Osteoblast (primary cell): Measurements from ENCODE around the gene PDLIM7. TPM values are rescaled to one million over a fixed set of nuclear protein-coding genes. Genes with fewer than 3 reads are reported as not detected.

Experiments used
- DNase-seq: peaks from one replicate; pipeline ENCODE4 v3.0.0; 2011; ENCODE audit warnings: low spot score, mixed read lengths; ENCODE audit not compliant: insufficient read length; ENCODE audit errors: missing footprints
- H2AFZ ChIP-seq: 2 replicates; pipeline ENCODE4 v1.6.0; 2011; ENCODE audit warnings: mild to moderate bottlenecking, low read length
- H3K27ac ChIP-seq: 2 replicates; pipeline ENCODE4 v1.5.1; 2011; ENCODE audit warnings: mild to moderate bottlenecking, low read depth, low read length, moderate library complexity
- H3K27me3 ChIP-seq: 2 replicates; pipeline ENCODE4 v1.6.0; 2012; ENCODE audit warnings: mild to moderate bottlenecking, control low read depth, inconsistent platforms, low read length, moderate library complexity; ENCODE audit not compliant: insufficient read depth
- H3K36me3 ChIP-seq: 2 replicates; pipeline ENCODE4 v1.5.1; 2011; ENCODE audit warnings: mild to moderate bottlenecking, low read length, control low read depth, moderate library complexity; ENCODE audit not compliant: insufficient read depth
- H3K4me1 ChIP-seq: 2 replicates; pipeline ENCODE4 v1.5.1; 2011; ENCODE audit warnings: mild to moderate bottlenecking, low read length, control low read depth, moderate library complexity; ENCODE audit not compliant: insufficient read depth
- H3K4me2 ChIP-seq: 2 replicates; pipeline ENCODE4 v1.6.0; 2011; ENCODE audit warnings: mild to moderate bottlenecking, low read length; ENCODE audit not compliant: insufficient read depth
- H3K4me3 ChIP-seq: fragments of 200-600 bp; sonication (generic); 3 replicates; pipeline ENCODE4 v1.5.1; 2012; ENCODE audit warnings: mild to moderate bottlenecking, low read length, inconsistent platforms; ENCODE audit not compliant: insufficient read depth
- H3K79me2 ChIP-seq: 2 replicates; pipeline ENCODE4 v1.6.0; 2012; ENCODE audit warnings: mild to moderate bottlenecking, low read length, control low read depth, inconsistent platforms; ENCODE audit not compliant: insufficient read depth
- H3K9me3 ChIP-seq: 2 replicates; pipeline ENCODE4 v1.5.1; 2011; ENCODE audit warnings: low read depth, low read length, control low read depth
- H4K20me1 ChIP-seq: 2 replicates; pipeline ENCODE4 v1.6.0; 2012; ENCODE audit warnings: mild to moderate bottlenecking, low read length, control low read depth; ENCODE audit not compliant: insufficient read depth
- total RNA-seq: library from RNA; depleted of rRNA; stranded (reverse); fragments of >200 nt; gene quantifications from 2 replicates; pipeline ENCODE4 v1.2.3, GENCODE V29; 2012
- TF ChIP-seq, protein P1 (sequence below): IDR thresholded peaks from 2 replicates; pipeline ENCODE4 v1.5.1; 2011; ENCODE audit warnings: mild to moderate bottlenecking, low read depth, low read length, moderate library complexity; ENCODE audit errors: extremely low read depth

PDLIM7 gene
- total RNA-seq, 1 donor, result 159 TPM

DNA sequence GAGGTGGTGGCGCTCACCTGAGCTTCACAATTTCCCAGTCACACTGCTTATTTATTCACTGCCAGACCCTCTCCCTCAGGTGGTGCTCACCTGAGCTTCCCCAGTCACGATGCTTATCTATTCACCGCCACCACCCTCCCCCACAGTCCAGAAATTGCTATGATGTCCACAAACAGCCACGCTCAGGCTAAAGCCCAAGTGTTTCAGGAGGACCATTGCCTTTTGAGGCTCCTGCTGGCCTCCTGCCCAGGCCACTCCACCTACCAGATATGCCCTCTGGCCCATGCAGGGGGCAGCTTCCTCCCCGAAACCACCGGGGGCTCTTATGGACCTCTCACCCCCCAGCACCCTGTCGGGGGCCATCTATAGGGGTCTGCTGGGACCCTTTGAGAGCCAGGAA is 4.6 kb downstream of the PDLIM7 start:
- Histone ChIP-seq H3K4me2 (no peak overlapping the region), H3K4me1 (peaks cover 44% of the 10 kb centered on the region), H3K27ac (peak overlapping the region; percentile 78), H2AFZ (no peak overlapping the region), H3K4me3 (peak overlapping the region; percentile 5), H3K9me3 (no peaks in the 10 kb centered on the region), H4K20me1 (peaks cover 82% of the 10 kb centered on the region), H3K36me3 (peaks cover 72% of the 10 kb centered on the region), H3K27me3 (no peaks in the 10 kb centered on the region), H3K79me2 (peaks cover 72% of the 10 kb centered on the region)
- DNase-seq, result no peak
- TF ChIP-seq, protein P1, sequence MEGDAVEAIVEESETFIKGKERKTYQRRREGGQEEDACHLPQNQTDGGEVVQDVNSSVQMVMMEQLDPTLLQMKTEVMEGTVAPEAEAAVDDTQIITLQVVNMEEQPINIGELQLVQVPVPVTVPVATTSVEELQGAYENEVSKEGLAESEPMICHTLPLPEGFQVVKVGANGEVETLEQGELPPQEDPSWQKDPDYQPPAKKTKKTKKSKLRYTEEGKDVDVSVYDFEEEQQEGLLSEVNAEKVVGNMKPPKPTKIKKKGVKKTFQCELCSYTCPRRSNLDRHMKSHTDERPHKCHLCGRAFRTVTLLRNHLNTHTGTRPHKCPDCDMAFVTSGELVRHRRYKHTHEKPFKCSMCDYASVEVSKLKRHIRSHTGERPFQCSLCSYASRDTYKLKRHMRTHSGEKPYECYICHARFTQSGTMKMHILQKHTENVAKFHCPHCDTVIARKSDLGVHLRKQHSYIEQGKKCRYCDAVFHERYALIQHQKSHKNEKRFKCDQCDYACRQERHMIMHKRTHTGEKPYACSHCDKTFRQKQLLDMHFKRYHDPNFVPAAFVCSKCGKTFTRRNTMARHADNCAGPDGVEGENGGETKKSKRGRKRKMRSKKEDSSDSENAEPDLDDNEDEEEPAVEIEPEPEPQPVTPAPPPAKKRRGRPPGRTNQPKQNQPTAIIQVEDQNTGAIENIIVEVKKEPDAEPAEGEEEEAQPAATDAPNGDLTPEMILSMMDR, result no peak

DNA sequence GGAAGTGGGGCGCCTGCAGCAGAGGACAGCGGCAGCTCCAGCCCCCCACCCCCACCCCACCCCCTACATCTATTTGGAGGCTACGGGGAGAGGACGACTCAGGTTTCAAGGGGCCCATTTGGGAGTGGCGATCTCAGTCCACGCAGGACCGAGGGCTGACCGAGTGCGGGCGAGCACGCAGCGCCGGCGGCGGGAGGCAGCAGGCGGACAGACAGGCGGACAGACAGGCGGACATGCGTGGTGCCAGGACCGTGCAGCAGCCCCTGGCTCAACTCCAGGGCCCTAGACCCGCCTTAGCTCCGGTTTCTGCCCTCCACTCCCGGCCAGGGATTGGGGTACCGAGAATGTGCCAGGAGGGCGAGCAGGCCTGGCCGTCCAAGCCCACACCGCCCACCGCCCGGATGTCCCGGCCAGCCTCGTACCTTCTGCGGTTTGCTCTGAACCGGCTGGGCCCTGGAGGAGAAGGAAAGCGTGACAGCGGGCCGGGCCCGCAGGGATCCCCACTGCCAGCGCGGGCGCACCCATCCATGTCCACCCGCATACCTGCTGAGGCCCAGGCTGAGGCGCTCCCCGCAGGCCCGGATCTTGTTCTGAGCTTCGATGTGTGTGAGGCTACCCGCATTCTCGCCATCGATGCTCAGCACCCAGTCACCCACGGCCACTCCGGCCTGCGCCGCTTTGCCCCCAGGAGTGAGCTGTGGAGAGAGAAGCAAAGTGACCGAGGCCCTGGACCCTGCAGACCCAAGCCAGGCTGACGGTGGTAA is 5.2 kb downstream of the PDLIM7 start:
- H3K79me2 ChIP-seq, result peaks cover 77% of the 10 kb centered on the region
- H3K36me3 ChIP-seq, result peaks cover 79% of the 10 kb centered on the region
- H3K4me3 ChIP-seq, result no peak overlapping the region
- H2AFZ ChIP-seq, result no peak overlapping the region
- H3K4me2 ChIP-seq, result no peak overlapping the region
- TF ChIP-seq, protein P1, result no peak
- H3K27ac ChIP-seq, result no peak overlapping the region
- no peak for DNase-seq
- H3K27me3 ChIP-seq, result no peaks in the 10 kb centered on the region
- peaks cover 88% of the 10 kb centered on the region for H4K20me1 ChIP-seq
- H3K4me1 ChIP-seq, result peaks cover 43% of the 10 kb centered on the region
- H3K9me3 ChIP-seq, result no peaks in the 10 kb centered on the region

- Histone ChIP-seq H3K4me3 (no peak overlapping the region), H3K79me2 (peaks cover 77% of the 10 kb centered on the region), H3K4me1 (peaks cover 43% of the 10 kb centered on the region), H3K27me3 (no peaks in the 10 kb centered on the region), H4K20me1 (peaks cover 90% of the 10 kb centered on the region), H3K27ac (no peak overlapping the region), H3K36me3 (peaks cover 84% of the 10 kb centered on the region), H2AFZ (no peak overlapping the region), H3K4me2 (no peak overlapping the region), H3K9me3 (no peaks in the 10 kb centered on the region)
- DNase-seq, result peak; percentile 97
- TF ChIP-seq, protein P1, result peak; percentile 53
Observed at GRCh38 chr5:177491429-177491945, 5.9 kb downstream of the PDLIM7 start.

DNA sequence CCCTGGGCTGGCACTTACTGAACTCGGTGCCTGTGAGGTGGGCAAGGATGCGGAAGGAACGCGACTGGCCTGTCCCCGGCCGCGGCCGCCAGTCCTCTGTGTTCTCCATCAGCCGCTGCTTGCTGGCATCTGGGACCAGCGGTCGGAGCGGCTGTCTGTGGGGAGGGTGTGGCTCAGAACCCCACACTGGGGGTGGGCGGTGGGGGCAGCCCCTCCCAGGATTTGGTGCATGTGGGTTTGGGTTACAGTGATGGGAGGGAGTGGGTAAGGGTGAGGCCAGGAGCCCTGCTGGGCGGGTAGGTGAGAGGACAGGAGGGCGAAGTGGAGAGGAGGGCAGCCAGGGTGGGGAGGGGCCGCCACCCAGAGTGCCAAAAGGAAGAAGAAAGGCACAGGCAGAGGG is 6.4 kb downstream of the PDLIM7 start:
- peaks cover 76% of the 10 kb centered on the region for H3K79me2 ChIP-seq
- DNase-seq, result no peak
- H2AFZ ChIP-seq, result no peak overlapping the region
- H3K27me3 ChIP-seq, result no peaks in the 10 kb centered on the region
- TF ChIP-seq, protein P1, result no peak
- peaks cover 87% of the 10 kb centered on the region for H3K36me3 ChIP-seq
- no peak overlapping the region for H3K27ac ChIP-seq
- H3K4me2 ChIP-seq, result no peak overlapping the region
- no peak overlapping the region for H3K4me3 ChIP-seq
- peaks cover 89% of the 10 kb centered on the region for H4K20me1 ChIP-seq
- no peaks in the 10 kb centered on the region for H3K9me3 ChIP-seq
- H3K4me1 ChIP-seq, result peaks cover 38% of the 10 kb centered on the region
